IMR-90 (cell line): ENCODE data around the gene CREBBP. TPM values are rescaled to one million over a fixed set of nuclear protein-coding genes. Genes with fewer than 3 reads are reported as not detected.

ENCODE experiments used
- ATAC-seq: fragments of 200-7000 bp; cut with Tn5 transposase; 2 replicates; pipeline ENCODE4 v1.9.1; 2020; ENCODE audit warnings: low read depth, mild to moderate bottlenecking, moderate library complexity
- BruUV-seq: library from RNA; stranded (reverse); fragments of 400-500 nt; replicated peaks from 2 replicates; lab custom pipeline; 2021; lab: Mats Ljungman, UMichigan
- CTCF ChIA-PET: fragments of 300-600 bp; formaldehyde crosslinking; extraction: SDS; loops from one replicate; lab custom pipeline; 2021; ENCODE audit warnings: antibody characterized with exemption; lab: Yijun Ruan, JAX
- POLR2A ChIA-PET: fragments of 300-600 bp; sonication (Branson Sonifier 250); formaldehyde crosslinking; loops from one replicate; lab custom pipeline; 2022; ENCODE audit warnings: antibody characterized with exemption; ENCODE audit not compliant: unreplicated experiment; lab: Charles Lee
- DNase-seq: peaks from one replicate; pipeline ENCODE4 v3.0.0; 2013
- H2AFZ ChIP-seq: replicated peaks from 2 replicates; pipeline ENCODE3; 2013; ENCODE audit warnings: low read length, mild to moderate bottlenecking; ENCODE audit not compliant: poor library complexity
- H2AK5ac ChIP-seq: 2 replicates; pipeline ENCODE4 v1.6.1; 2013; ENCODE audit warnings: low read depth, low read length, inconsistent platforms
- H2AK9ac ChIP-seq: replicated peaks from 2 replicates; pipeline ENCODE3; 2013; ENCODE audit warnings: mild to moderate bottlenecking, low read depth, low read length, moderate library complexity; ENCODE audit not compliant: poor library complexity
- H2BK120ac ChIP-seq: 2 replicates; pipeline ENCODE4 v1.6.1; 2013; ENCODE audit warnings: low read depth, low read length, inconsistent platforms
- H2BK15ac ChIP-seq: 3 replicates; pipeline ENCODE4 v1.6.1; 2013; ENCODE audit warnings: low read depth, low read length, inconsistent platforms
- H2BK20ac ChIP-seq: 2 replicates; pipeline ENCODE4 v1.6.1; 2013; ENCODE audit warnings: low read depth, mild to moderate bottlenecking, inconsistent platforms, low read length, moderate library complexity
- H2BK5ac ChIP-seq: 2 replicates; pipeline ENCODE4 v1.6.1; 2013; ENCODE audit warnings: mild to moderate bottlenecking, low read depth, low read length, inconsistent platforms; ENCODE audit not compliant: poor library complexity, severe bottlenecking
- H3K14ac ChIP-seq: replicated peaks from 2 replicates; pipeline ENCODE4 v1.6.1; 2013; ENCODE audit warnings: low read depth, low read length, inconsistent platforms
- H3K18ac ChIP-seq: 2 replicates; pipeline ENCODE4 v1.6.1; 2013; ENCODE audit warnings: low read depth, low read length, control low read depth
- H3K23ac ChIP-seq: 2 replicates; pipeline ENCODE4 v1.6.1; 2013; ENCODE audit warnings: low read depth, low read length, inconsistent platforms
- H3K27ac ChIP-seq: 2 replicates; pipeline ENCODE4 v1.5.1; 2013; ENCODE audit warnings: mild to moderate bottlenecking, control low read depth, low read length; ENCODE audit not compliant: insufficient read depth
- H3K27me3 ChIP-seq: 2 replicates; pipeline ENCODE4 v1.6.1; 2013; ENCODE audit warnings: low read length; ENCODE audit not compliant: control insufficient read depth, insufficient read depth
- H3K36me3 ChIP-seq: 2 replicates; pipeline ENCODE4 v1.6.1; 2013; ENCODE audit warnings: low read length, mixed read lengths; ENCODE audit not compliant: control insufficient read depth, insufficient read depth
- H3K4ac ChIP-seq: 2 replicates; pipeline ENCODE4 v1.6.1; 2013; ENCODE audit warnings: low read depth, low read length, inconsistent platforms
- H3K4me1 ChIP-seq: 2 replicates; pipeline ENCODE4 v1.6.1; 2013; ENCODE audit warnings: low read length, mixed read lengths; ENCODE audit not compliant: control insufficient read depth, insufficient read depth
- H3K4me2 ChIP-seq: 2 replicates; pipeline ENCODE4 v1.6.1; 2013; ENCODE audit warnings: low read depth, mild to moderate bottlenecking, control low read depth, low read length, moderate library complexity
- H3K4me3 ChIP-seq: 2 replicates; pipeline ENCODE4 v1.5.1; 2013; ENCODE audit warnings: low read depth, mild to moderate bottlenecking, control low read depth, low read length, moderate library complexity; ENCODE audit not compliant: insufficient read depth
- H3K56ac ChIP-seq: 2 replicates; pipeline ENCODE4 v1.6.1; 2013; ENCODE audit warnings: low read length, inconsistent platforms; ENCODE audit not compliant: insufficient read depth; ENCODE audit errors: extremely low read depth
- H3K79me1 ChIP-seq, 2 experiments: 2 replicates each; pipeline ENCODE4 v1.6.1; 2013; ENCODE audit warnings: low read length in 2 of 2, inconsistent platforms in 1 of 2, low read depth in 1 of 2
- H3K9ac ChIP-seq: 2 replicates; pipeline ENCODE4 v1.6.1; 2013; ENCODE audit warnings: low read depth, low read length, control low read depth
- H3K9me1 ChIP-seq: 2 replicates; pipeline ENCODE4 v1.6.1; 2013; ENCODE audit warnings: low read length, inconsistent platforms; ENCODE audit not compliant: insufficient read depth
- H3K9me3 ChIP-seq: 2 replicates; pipeline ENCODE4 v1.6.1; 2013; ENCODE audit warnings: low read length; ENCODE audit not compliant: control insufficient read depth, insufficient read depth
- H4K20me1 ChIP-seq: 2 replicates; pipeline ENCODE4 v1.6.1; 2013; ENCODE audit warnings: low read length, inconsistent platforms; ENCODE audit not compliant: insufficient read depth
- H4K5ac ChIP-seq: 2 replicates; pipeline ENCODE4 v1.6.1; 2013; ENCODE audit warnings: mild to moderate bottlenecking, low read depth, low read length, control low read depth
- H4K8ac ChIP-seq, 2 experiments: 2 replicates each; pipeline ENCODE4 v1.6.1; 2013; ENCODE audit warnings: low read depth in 2 of 2, low read length in 2 of 2, control low read depth in 1 of 2, inconsistent platforms in 1 of 2
- H4K91ac ChIP-seq: 2 replicates; pipeline ENCODE4 v1.6.1; 2013; ENCODE audit warnings: low read depth, low read length, inconsistent platforms; ENCODE audit not compliant: insufficient read depth
- BHLHE40 ChIP-seq: fragments of 150-350 bp; IDR thresholded peaks from 2 replicates; pipeline ENCODE4 v1.6.1; 2016; ENCODE audit warnings: mild to moderate bottlenecking, low read depth, low read length
- CEBPB ChIP-seq: IDR thresholded peaks from 2 replicates; pipeline ENCODE4 v1.6.1; 2012; ENCODE audit warnings: low read depth, low read length, improper control_type of control experiment
- CHD1 ChIP-seq: IDR thresholded peaks from 2 replicates; pipeline ENCODE4 v1.6.1; 2012; ENCODE audit warnings: low read depth, low read length, improper control_type of control experiment
- FOS ChIP-seq: fragments of 150-350 bp; IDR thresholded peaks from 2 replicates; pipeline ENCODE4 v1.6.1; 2016; ENCODE audit warnings: low read depth, low read length
- MAFK ChIP-seq: IDR thresholded peaks from 2 replicates; pipeline ENCODE4 v1.6.1; 2012; ENCODE audit warnings: low read depth, low read length, improper control_type of control experiment
- MAZ ChIP-seq: IDR thresholded peaks from 2 replicates; pipeline ENCODE4 v1.6.1; 2012; ENCODE audit warnings: low read depth, mild to moderate bottlenecking, low read length, improper control_type of control experiment, moderate library complexity, borderline replicate concordance
- MXI1 ChIP-seq: IDR thresholded peaks from 2 replicates; pipeline ENCODE4 v1.6.1; 2012; ENCODE audit warnings: low read depth, mild to moderate bottlenecking, low read length, moderate library complexity, borderline replicate concordance
- NFE2L2 ChIP-seq: fragments of 150-350 bp; IDR thresholded peaks from 2 replicates; pipeline ENCODE4 v1.6.1; 2016; ENCODE audit warnings: low read depth, mild to moderate bottlenecking, low read length
- POLR2A ChIP-seq: IDR thresholded peaks from 2 replicates; pipeline ENCODE4 v1.6.1; 2012; ENCODE audit warnings: mild to moderate bottlenecking, low read depth, low read length
- RAD21 ChIP-seq: IDR thresholded peaks from 2 replicates; pipeline ENCODE4 v1.6.1; 2012; ENCODE audit warnings: low read length, improper control_type of control experiment
- RCOR1 ChIP-seq: IDR thresholded peaks from 2 replicates; pipeline ENCODE4 v1.6.1; 2012; ENCODE audit warnings: mild to moderate bottlenecking, low read length, improper control_type of control experiment; ENCODE audit not compliant: insufficient replicate concordance
- RFX5 ChIP-seq: IDR thresholded peaks from 2 replicates; pipeline ENCODE4 v1.8.0; 2012; ENCODE audit warnings: low read depth, mild to moderate bottlenecking, low read length, moderate library complexity
- SMC3 ChIP-seq: fragments of 150-350 bp; IDR thresholded peaks from 2 replicates; pipeline ENCODE4 v1.6.1; 2016; ENCODE audit warnings: low read depth, mild to moderate bottlenecking, antibody characterized with exemption, low read length, moderate library complexity
- WGBS, 2 experiments: methylation state at CpG; one replicate each; pipeline versions ENCODE4 v1.1.5 to v1.1.7; 2013; ENCODE audit warnings: missing lambda C conversion rate in 2 of 2; ENCODE audit not compliant: insufficient read length in 1 of 2; ENCODE audit errors: extremely low coverage in 2 of 2; 5-methylcytosine and 5-hydroxymethylcytosine counted together
- dilution Hi-C: fragments of 300-500 bp; cut with HindIII; formaldehyde crosslinking; loops from one replicate; pipeline ENCODE4 v1.14.3; 2018; ENCODE audit warnings: low sequenced_read_pairs; ENCODE audit not compliant: unreplicated experiment
- in situ Hi-C: fragments of 300-500 bp; cut with MboI; formaldehyde crosslinking; loops from 3 replicates; pipeline ENCODE4 v1.14.3; 2019; ENCODE audit warnings: low sequenced_read_pairs, inconsistent platforms, mixed read lengths
- intact Hi-C: fragments of 100-400 bp; cut with micrococcal nuclease; formaldehyde crosslinking; loops from 2 replicates; pipeline ENCODE4 v1.10.0; 2022
- polyA plus RNA-seq, 3 experiments: library from polyadenylated mRNA; depleted of rRNA; stranded (reverse); fragments of >200 nt; gene quantifications; 2 replicates each; pipeline ENCODE4 v1.2.3, GENCODE V29; 2012; ENCODE audit warnings: low replicate concordance in 1 of 3
- total RNA-seq: library from RNA; depleted of rRNA; stranded (reverse); fragments of >200 nt; gene quantifications from 2 replicates; pipeline ENCODE4 v1.2.3, GENCODE V29; 2012
- TF ChIP-seq, protein P1 (sequence below): fragments of 150-350 bp; IDR thresholded peaks from 2 replicates; pipeline ENCODE4 v1.6.1; 2017; ENCODE audit warnings: mild to moderate bottlenecking, antibody characterized with exemption, low read length, low read depth
- TF ChIP-seq, protein P2 (sequence below): conservative IDR thresholded peaks from 2 replicates; pipeline ENCODE4 v1.5.1; 2012; ENCODE audit warnings: mild to moderate bottlenecking, low read depth, low read length, improper control_type of control experiment
- TF ChIP-seq, protein P3 (sequence below): fragments of 150-350 bp; IDR thresholded peaks from 2 replicates; pipeline ENCODE4 v1.6.1; 2016; ENCODE audit warnings: low read depth, mild to moderate bottlenecking, low read length, moderate library complexity, borderline replicate concordance

Gene CREBBP
- total and polyA plus RNA-seq, 2 of the 4 experiments (the other 2 are of a cell fraction) = 7.3 to 12.5 TPM

DNA sequence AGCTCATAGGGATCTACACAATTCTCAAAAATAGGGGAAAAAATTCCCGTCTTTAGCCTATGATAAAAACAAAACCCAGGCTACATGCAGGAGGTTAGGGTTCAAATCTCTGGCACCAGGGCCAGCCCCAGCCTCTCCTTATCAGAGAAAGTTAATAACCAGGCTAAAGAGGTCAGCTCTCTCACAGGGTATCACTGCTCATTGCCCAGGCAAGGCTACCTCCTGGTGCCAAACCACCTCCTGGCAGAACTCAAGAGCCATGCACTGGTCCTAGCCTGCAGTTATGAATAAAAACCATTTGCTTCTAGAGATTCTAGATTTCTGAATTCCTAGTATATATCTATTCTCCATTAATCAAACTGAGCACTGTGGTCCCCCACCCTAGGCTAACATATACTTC, 65.8 kb downstream of the CREBBP start:
- dilution Hi-C loops = no loop called here
- no CpG with 5 or more reads among the region's 1 CpG for WGBS, 2 experiments
- Histone ChIP-seq H4K8ac (no peak overlapping the region), H4K20me1 (peaks cover 96% of the 10 kb centered on the region), H3K18ac (no peak overlapping the region), H3K27ac (no peak overlapping the region), H3K4me3 (no peak overlapping the region), H3K4me1 (peaks cover 4% of the 10 kb centered on the region), H3K14ac (no peak overlapping the region), H2AK5ac (no peak overlapping the region), H3K56ac (no peak overlapping the region), H2AK9ac (no peak overlapping the region), H3K4ac (no peak overlapping the region), H2BK5ac (no peak overlapping the region), H3K27me3 (no peaks in the 10 kb centered on the region), H3K23ac (no peak overlapping the region), H2AFZ (no peak overlapping the region), H3K79me1 (peaks cover 37 to 92% of the 10 kb centered on the region in 2 experiments), H3K9me3 (no peaks in the 10 kb centered on the region), H2BK120ac (no peak overlapping the region), H3K9me1 (peaks cover 33% of the 10 kb centered on the region), H4K91ac (no peak overlapping the region), H3K36me3 (peaks cover under 1% of the 10 kb centered on the region; the same call in 1 of the 2 replicates), H3K4me2 (no peak overlapping the region), H4K5ac (no peak overlapping the region), H2BK20ac (no peak overlapping the region), H3K9ac (no peak overlapping the region), H2BK15ac (no peak overlapping the region)
- no TSS peak for BruUV-seq
- in situ Hi-C loops = no loop called here
- intact Hi-C loops = no loop called here
- ATAC-seq (no peak), DNase-seq (no peak)
- TF ChIP-seq RCOR1 (no peak), MAFK (no peak), MXI1 (no peak), RFX5 (no peak), SMC3 (no peak), MAZ (no peak), CHD1 (no peak), FOS (no peak), RAD21 (no peak), BHLHE40 (no peak), CEBPB (no peak), NFE2L2 (no peak), POLR2A (no peak)
- TF ChIP-seq, protein P1, sequence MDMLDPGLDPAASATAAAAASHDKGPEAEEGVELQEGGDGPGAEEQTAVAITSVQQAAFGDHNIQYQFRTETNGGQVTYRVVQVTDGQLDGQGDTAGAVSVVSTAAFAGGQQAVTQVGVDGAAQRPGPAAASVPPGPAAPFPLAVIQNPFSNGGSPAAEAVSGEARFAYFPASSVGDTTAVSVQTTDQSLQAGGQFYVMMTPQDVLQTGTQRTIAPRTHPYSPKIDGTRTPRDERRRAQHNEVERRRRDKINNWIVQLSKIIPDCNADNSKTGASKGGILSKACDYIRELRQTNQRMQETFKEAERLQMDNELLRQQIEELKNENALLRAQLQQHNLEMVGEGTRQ = no peak
- TF ChIP-seq, protein P2, sequence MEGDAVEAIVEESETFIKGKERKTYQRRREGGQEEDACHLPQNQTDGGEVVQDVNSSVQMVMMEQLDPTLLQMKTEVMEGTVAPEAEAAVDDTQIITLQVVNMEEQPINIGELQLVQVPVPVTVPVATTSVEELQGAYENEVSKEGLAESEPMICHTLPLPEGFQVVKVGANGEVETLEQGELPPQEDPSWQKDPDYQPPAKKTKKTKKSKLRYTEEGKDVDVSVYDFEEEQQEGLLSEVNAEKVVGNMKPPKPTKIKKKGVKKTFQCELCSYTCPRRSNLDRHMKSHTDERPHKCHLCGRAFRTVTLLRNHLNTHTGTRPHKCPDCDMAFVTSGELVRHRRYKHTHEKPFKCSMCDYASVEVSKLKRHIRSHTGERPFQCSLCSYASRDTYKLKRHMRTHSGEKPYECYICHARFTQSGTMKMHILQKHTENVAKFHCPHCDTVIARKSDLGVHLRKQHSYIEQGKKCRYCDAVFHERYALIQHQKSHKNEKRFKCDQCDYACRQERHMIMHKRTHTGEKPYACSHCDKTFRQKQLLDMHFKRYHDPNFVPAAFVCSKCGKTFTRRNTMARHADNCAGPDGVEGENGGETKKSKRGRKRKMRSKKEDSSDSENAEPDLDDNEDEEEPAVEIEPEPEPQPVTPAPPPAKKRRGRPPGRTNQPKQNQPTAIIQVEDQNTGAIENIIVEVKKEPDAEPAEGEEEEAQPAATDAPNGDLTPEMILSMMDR = no peak
- TF ChIP-seq, protein P3, sequence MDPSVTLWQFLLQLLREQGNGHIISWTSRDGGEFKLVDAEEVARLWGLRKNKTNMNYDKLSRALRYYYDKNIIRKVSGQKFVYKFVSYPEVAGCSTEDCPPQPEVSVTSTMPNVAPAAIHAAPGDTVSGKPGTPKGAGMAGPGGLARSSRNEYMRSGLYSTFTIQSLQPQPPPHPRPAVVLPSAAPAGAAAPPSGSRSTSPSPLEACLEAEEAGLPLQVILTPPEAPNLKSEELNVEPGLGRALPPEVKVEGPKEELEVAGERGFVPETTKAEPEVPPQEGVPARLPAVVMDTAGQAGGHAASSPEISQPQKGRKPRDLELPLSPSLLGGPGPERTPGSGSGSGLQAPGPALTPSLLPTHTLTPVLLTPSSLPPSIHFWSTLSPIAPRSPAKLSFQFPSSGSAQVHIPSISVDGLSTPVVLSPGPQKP = no peak
- POLR2A ChIA-PET = no interaction called here
- CTCF ChIA-PET = no interaction called here
